GM12864 (cell line): ENCODE measurements around the gene OR6K6.

Source experiments
- DNase-seq: peaks from one replicate; pipeline ENCODE4 v3.0.0-alpha.2; 2011; ENCODE audit warnings: low read depth
- H3K4me3 ChIP-seq: 2 replicates; pipeline ENCODE4 v1.5.1; 2011; ENCODE audit warnings: mild to moderate bottlenecking, low read depth, low read length, control low read depth
- CTCF ChIP-seq: IDR thresholded peaks from 2 replicates; pipeline ENCODE4 v1.5.1; 2011; ENCODE audit warnings: low read depth, mild to moderate bottlenecking, moderate library complexity, low read length, control low read depth, inconsistent platforms; ENCODE audit errors: missing control alignments

Gene OR6K6

GRCh38 chr1:158752155-158752712 lies 2.3 kb upstream of the OR6K6 start:
- DNase-seq, result no peak
- no peak overlapping the region for H3K4me3 ChIP-seq
- no peak for TF ChIP-seq CTCF

GRCh38 chr1:158771950-158772866 lies 17.7 kb downstream of the OR6K6 start, which contains the start of gene OR6N1:
Gene OR6N1, minus strand, starts transcription at chr1:158772195. Its CDS starts 5,513 bp downstream, at chr1:158766682.
- H3K4me3 ChIP-seq, result no peak within 1 kb of the TSS
- no peak for TF ChIP-seq CTCF
- DNase-seq, result no peak

- no peak within 1 kb of the TSS for H3K4me3 ChIP-seq
- no peak for DNase-seq
- no peak for TF ChIP-seq CTCF
Measured at GRCh38 chr1:158781104-158781503, 26.6 kb downstream of the OR6K6 start, which contains the start of gene OR6N2. Gene OR6N2, minus strand, starts transcription at chr1:158781204. Its CDS starts 3,569 bp downstream, at chr1:158777635.

- no peak for DNase-seq
- no peak overlapping the region for H3K4me3 ChIP-seq
- peak; percentile 64 for TF ChIP-seq CTCF
Measured at GRCh38 chr1:158793604-158794003, 39.1 kb downstream of the OR6K6 start.

GRCh38 chr1:158794247-158794646 lies 39.7 kb downstream of the OR6K6 start:
- H3K4me3 ChIP-seq, result no peak overlapping the region
- TF ChIP-seq CTCF, result no peak
- no peak for DNase-seq

GRCh38 chr1:158798531-158798930 lies 44.0 kb downstream of the OR6K6 start:
- no peak overlapping the region for H3K4me3 ChIP-seq
- no peak for TF ChIP-seq CTCF
- no peak for DNase-seq
